ENCODE results near the gene MAD2L2.

DNA sequence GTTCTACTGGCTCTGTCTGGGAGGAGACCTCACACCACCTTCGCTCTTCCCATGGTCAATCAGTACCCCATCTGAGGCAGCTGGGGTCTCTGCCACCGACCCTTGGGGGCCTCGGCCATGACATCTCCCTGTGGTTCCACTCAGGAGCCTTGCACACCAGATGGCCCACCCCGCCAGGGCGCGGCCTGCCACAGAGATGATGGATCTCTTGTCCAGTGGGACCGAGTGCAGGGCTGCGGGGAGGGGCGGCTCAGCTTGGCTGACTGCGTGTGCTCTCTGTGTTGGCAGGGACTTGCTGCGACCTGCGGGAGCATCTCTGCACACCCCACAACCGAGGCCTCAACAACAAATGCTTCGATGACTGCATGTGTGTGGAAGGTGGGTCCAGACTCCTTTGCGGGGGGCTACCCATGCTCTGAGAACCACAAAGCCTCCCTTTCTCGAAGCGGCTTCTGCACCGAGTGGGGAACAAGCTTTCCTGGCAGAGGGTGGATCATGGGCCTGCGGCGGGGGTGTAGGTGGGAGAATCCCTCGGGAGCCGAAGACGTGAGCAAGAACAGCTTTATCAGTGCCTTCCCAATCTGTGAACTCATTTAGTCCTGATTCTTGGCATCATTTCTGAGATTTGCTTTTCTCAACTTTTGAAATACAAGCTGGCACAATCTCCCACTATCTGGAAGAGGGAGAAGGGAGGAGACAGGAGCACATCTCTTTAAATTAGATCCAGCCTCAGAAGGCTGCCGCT, 34.1 kb upstream of the MAD2L2 start:
- TF ChIP-seq POLR2AphosphoS5 (IDR thresholded peaks at IDR 0.05; ENCODE audit: borderline replicate concordance, low read depth, low read length), result no peak
- no peak for TF ChIP-seq EZH2 (IDR thresholded peaks at IDR 0.05)

Measured in SK-N-MC (cell line).